WI38 (cell line): ENCODE results near the gene CDKN2C.

Source experiments
- H3K4me3 ChIP-seq: 2 replicates; pipeline ENCODE4 v1.5.1; 2011; ENCODE audit warnings: low read depth, mild to moderate bottlenecking, control low read depth, low read length
- CTCF ChIP-seq: IDR thresholded peaks from 2 replicates; pipeline ENCODE4 v1.5.1; 2012; ENCODE audit warnings: low read depth, mild to moderate bottlenecking, control low read depth, low read length

The CDKN2C gene

GRCh38 chr1:51009381-51009780 is 39.3 kb downstream of the CDKN2C start:
- no peak for TF ChIP-seq CTCF
- H3K4me3 ChIP-seq, result no peak overlapping the region

- no peak for TF ChIP-seq CTCF
- H3K4me3 ChIP-seq, result no peak overlapping the region
Measured at GRCh38 chr1:51014878-51015277, 44.8 kb downstream of the CDKN2C start.

DNA sequence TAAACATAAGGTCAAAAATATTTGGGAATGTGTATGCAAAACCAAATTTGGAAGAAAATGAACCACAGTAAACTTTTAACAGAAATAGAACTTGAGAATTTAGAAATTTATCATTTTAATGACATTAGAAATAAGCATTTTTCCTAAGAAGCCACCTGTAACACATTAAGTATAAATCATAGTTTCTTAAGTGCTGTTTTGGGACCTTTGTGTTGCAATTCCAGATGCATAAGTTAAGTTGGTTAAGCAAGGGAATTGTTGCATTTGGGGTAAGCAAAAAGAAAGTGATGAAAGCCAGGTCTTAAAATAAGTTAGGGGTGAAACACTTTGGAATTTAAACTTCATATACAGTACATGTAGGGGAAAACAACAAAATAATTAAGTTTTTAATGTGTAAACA is 49.8 kb downstream of the CDKN2C start:
- H3K4me3 ChIP-seq, result no peak overlapping the region
- no peak for TF ChIP-seq CTCF
